Cerebellar cortex (tissue), 1 donor: ENCODE results near the gene KRT8.
"Not testable (repeated sequence)": the region's sequence is repeated elsewhere in the genome, so short reads cannot be mapped to it uniquely, and the experiment has no call there.

Source experiments
- DNase-seq: peaks from one replicate; pipeline ENCODE4 v3.0.0-alpha.2; 2015; ENCODE audit warnings: low spot score

KRT8 gene

GRCh38 chr12:52901715-52902541 lies 2.9 kb downstream of the KRT8 start:
- no peak for DNase-seq

GRCh38 chr12:52900896-52901714 lies 3.8 kb downstream of the KRT8 start:
- no peak for DNase-seq

GRCh38 chr12:52900166-52900895 lies 4.5 kb downstream of the KRT8 start:
- DNase-seq, result no peak

GRCh38 chr12:52899338-52900035 lies 5.4 kb downstream of the KRT8 start:
- DNase-seq, result no peak

- DNase-seq, result peak; percentile 73
Measured at GRCh38 chr12:52896190-52897100, 8.4 kb downstream of the KRT8 start.

- no peak for DNase-seq
Measured at GRCh38 chr12:52895726-52896189, 9.1 kb downstream of the KRT8 start.

GRCh38 chr12:52892974-52893373 lies 11.9 kb downstream of the KRT8 start:
- no peak for DNase-seq

GRCh38 chr12:52892207-52892852 lies 12.5 kb downstream of the KRT8 start:
- DNase-seq, result no peak

GRCh38 chr12:52891044-52891443 lies 13.8 kb downstream of the KRT8 start:
- DNase-seq, result no peak

- DNase-seq, result no peak
Measured at GRCh38 chr12:52890417-52890816, 14.5 kb downstream of the KRT8 start.

- peak; percentile 80 for DNase-seq
Measured at GRCh38 chr12:52884526-52885293, 20.2 kb downstream of the KRT8 start.

- DNase-seq, result not testable (repeated sequence)
Measured at GRCh38 chr12:52880499-52880898, 24.4 kb downstream of the KRT8 start.

- peak; percentile 94 for DNase-seq
Measured at GRCh38 chr12:52879394-52880351, 25.2 kb downstream of the KRT8 start.

- DNase-seq, result no peak
Measured at GRCh38 chr12:52878507-52879393, 26.1 kb downstream of the KRT8 start.

GRCh38 chr12:52877242-52877641 lies 27.6 kb downstream of the KRT8 start:
- no peak for DNase-seq

- DNase-seq, result no peak
Measured at GRCh38 chr12:52876372-52876771, 28.5 kb downstream of the KRT8 start.
